Lung microvascular endothelial cell (primary cell): ENCODE measurements around the gene HCN2. TPM values are rescaled to one million over a fixed set of nuclear protein-coding genes. Genes with fewer than 3 reads are reported as not detected.
"Not testable (repeated sequence)": the region's sequence is repeated elsewhere in the genome, so short reads cannot be mapped to it uniquely, and the experiment has no call there.

Experiments used
- DNase-seq, 2 donors: peaks; one replicate each; pipeline versions ENCODE4 v3.0.0 to v3.0.0-alpha.2; 2010; ENCODE audit warnings: low read depth in 2 of 2
- total RNA-seq: library from RNA; depleted of rRNA; stranded (reverse); fragments of >200 nt; gene quantifications from 2 replicates; pipeline ENCODE4 v1.2.1, GENCODE V29; 2014

HCN2 gene
- total RNA-seq, 1 donor from 2014 or later, result 0.40 TPM

DNA sequence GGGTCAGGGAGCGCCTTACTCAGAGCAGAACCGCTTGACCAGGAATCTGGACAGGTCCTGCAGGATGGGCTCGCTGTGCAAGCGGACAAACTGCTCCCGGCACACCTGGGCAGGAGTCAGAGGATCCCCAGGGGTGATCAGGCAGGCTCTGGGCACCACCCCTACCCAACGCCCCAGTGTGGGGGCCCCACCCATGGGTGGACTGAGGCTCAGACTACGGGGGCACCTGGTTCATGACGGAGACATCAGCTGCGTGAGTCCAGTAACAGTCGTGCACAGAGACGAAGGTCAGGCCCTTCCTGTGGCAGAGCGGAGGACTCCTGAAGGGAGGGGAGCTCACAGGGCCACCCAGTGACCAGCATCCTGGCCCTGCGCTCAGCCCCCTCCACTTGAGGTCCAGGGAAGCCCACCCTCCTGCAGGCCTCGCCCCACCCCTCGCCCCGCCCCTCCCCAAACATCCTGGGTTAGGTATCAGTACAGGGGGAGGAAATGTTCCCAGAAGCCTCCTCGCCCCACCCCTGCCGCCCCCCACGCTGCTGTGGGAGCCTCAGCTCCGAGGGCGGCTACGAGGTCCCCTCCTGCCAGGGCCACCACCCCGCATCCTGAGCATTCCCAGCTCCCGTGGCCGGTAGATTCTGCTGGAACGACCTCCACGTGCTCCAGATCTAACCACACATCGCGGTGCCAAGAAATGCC, 28.0 kb downstream of the HCN2 start:
- no peak for DNase-seq

DNA sequence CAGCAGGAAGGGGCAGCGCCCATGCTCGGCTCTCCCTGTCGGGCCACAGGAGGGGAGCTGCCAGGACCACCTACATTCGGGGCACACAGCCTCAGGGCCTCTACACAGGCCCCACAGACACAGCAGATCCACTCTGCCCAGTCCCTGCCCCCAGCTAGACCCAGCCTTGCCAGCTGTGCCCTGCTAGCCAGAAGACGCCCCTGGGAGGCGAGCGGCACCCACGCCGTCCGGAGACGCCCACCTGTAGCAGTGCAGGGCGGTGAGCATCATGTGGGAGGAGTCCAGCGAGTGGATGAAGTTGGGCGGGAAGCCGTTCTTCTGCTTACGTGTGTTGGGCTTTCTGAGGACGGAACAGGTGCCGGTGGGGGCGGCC, 28.6 kb downstream of the HCN2 start:
- DNase-seq, result no peak

DNA sequence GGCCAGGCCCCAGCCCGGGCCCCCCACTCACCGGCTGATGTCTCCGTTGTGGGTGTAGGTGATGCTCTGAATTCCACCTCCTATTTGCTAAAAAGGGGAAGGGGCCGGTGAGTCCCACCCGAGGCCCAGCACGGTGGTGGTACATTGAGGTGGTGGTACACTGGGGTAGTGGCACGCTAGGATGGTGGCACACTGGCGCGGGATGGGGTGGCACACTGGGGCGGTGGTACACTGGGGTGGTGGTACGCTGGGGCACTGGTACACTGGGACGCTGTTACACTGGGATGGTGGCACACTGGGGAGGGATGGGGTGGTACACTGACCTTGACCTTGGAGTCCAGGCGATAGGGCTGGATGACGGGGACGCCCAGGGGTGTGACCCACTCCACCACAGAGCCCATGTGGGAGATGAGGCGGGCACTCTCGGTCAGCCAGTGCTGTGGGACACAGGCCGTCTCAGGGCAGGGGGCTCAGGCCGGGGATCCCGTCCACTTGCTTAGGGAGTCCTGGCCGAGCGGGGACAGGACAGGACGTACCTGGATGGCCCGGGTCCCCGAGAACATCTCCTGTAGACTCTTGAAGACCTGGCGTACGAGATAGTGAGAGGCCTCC, 29.1 kb downstream of the HCN2 start:
- no peak for DNase-seq

DNA sequence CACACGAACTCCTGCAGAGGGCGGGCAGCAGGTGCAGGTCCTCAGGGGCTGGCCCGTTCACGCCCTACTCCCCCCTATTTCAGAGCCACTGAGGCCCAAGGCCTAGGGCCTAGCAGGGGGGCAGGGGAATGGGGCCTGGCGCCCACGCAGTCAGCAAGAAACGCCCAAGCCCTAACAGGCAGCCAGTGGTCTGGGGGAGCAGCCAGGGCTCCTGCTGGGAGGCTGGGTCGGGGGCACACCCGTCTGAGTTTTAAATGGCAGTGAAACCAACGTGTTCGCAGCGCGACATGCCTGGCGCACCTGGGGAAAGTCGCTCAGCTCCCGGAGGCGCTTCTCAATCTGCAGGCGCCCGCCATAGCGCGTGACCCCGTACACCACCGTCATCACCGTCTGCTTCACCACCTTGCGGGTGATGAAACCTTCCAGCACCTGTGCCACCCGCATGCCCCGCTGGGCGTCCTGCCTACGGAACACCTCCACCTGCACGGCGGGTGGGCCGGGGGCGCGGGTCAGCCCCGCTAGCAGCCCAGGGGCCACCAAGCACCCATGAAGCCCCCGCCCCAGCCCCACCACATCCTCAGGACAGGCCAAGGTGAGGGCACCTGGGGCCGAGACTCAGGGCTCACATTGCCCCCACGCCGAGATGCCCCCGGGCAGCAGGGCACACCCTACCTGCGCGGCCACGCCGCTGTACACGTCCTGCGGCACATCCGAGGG, 29.8 kb downstream of the HCN2 start:
- no peak for DNase-seq

DNA sequence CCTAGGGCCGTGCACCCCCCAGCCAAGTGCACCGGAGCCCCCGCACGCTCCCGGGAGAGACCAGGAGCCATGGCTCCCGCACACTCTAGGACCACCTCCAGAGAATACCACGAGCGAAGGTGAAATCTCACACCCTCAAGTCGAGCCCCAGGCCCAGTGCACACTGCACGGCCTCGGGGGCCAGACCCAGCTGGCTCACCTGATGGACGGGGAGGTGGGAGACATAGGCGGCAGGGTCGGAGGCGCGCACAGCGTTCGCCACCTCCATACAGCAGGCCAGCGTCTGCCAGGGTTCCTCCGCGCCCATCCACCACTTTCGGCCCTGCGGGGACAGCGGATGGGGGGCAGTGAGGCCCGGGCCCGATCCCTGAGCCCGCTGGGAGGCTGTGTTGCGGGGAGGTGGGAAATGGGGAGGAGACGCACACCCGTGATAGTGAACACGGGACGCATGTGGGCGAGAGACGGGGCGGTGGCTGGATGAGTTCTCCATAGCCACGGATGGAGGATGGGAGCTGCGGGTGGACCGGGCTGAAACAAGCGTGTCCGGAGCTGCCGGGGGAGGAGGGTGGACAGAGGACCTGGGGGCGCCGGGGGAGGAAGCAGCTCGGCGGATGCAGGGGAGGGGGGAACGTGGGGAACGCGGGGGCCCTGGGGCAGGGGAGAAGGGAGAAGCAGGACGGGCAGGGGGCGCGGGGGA, 30.6 kb downstream of the HCN2 start:
- DNase-seq, result no peak

DNA sequence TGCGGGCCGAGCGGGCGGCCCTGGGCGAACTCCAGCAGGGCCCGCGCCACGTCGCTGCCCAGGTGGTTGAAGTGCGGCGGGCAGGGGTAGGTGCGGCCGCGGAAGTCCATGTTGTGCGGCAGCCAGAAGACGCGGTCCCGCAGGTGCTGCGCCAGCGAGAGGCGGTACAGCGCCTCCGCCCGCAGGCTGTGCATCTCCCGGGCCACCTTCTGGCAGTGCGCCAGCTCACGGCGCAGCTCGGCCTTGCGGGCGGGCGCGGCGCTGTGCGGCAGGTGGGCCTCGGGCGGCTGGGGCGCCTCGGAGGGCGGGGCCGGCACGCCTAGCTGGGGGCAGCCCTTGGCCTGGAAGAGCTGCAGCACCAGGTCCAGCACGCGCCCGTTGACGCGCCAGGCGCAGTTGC, 31.5 kb downstream of the HCN2 start:
- not testable (repeated sequence) for DNase-seq

DNA sequence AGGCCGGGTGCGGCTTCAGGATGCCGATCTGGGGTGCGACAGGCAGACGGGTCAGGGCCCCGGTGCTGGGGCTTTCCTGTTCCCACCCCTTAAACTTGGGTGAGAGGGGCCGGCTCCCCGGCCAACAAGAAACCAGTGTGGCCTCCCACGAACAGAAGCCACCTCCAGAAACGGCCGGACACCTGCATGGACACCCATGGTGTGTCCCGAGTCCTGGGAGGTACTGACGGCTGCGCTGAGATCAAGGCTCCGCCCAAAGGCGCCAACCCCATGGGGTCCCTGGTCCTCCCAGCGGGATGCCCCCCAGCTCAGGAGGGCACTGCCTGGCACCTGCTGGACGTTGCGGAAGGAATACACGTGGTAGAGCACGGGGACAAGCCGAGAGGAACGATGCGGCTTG, 32.1 kb downstream of the HCN2 start:
- no peak for DNase-seq

DNA sequence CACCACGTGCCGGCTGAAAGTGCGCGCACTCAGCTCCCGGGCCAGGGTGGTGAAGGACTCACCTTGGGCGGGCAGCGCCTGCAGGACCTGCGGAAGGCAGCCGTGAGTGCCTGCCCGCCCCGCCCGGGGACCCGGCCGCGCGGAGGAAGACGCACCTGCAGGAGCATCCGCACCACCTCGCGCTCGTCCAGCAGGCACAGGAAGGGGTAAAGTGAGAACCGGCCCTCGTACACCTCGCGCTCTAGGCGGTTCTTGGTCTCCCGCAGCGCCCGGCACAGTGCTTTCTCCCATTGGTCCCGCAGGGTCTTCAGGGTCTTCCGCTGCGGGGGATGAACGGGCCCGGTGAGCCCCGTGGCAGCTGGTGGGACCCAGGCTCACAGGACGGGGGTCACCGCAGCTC, 33.0 kb downstream of the HCN2 start:
- no peak for DNase-seq

DNA sequence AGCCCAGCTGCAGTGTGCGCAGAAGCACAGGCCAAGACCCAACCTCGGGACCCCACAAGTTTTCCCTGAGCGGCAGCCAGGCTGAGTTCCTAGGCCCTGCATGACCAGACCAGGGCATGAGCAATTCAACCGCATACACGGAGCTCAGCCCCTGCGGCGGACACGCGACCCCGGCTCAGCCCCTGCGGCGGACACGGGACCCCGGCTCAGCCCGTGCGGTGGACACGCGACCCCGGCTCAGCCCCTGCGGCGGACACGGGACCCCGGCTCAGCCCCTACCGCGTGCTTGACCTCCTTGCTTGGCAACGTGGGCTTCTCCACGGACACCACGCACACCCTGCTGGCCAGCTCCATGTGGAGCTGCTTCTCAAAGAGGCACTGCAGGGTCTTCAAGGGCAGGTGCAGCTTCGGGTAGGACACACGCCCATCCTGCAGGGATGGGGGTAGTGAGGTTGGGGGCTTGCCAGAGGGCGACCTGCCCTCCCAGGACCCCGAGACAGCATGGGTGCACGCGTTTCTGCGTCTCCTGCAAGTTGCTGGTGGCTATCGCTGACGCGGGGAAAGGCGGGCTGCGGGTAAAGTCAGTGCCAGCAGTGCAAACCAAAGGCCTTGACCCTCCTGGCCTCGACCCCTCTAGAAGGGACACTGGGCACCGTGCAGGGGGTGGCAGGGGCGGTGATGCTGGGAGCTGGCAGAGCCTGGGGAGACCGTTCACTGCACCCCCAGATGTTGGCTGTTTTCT, 33.7 kb downstream of the HCN2 start:
- no peak for DNase-seq

DNA sequence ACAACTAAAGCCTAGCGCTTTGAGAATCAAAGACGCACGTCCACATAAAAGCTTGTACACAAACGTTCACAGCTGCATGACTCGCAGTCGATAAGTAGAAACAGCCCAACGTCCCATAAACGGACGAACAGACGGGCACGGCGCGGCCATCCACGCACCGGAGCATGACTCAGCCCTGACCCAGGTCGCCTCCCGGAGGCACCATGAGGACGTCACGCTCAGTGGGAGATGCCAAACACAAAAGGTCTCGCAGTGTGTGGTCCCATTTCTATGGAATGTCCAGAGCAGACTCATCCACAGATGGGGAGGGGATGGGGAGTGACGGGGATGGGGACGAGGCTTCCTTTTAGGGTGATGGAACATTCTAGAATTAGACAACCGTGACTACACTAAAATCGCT, 34.3 kb downstream of the HCN2 start:
- DNase-seq, result peak; percentile 47 to 59

DNA sequence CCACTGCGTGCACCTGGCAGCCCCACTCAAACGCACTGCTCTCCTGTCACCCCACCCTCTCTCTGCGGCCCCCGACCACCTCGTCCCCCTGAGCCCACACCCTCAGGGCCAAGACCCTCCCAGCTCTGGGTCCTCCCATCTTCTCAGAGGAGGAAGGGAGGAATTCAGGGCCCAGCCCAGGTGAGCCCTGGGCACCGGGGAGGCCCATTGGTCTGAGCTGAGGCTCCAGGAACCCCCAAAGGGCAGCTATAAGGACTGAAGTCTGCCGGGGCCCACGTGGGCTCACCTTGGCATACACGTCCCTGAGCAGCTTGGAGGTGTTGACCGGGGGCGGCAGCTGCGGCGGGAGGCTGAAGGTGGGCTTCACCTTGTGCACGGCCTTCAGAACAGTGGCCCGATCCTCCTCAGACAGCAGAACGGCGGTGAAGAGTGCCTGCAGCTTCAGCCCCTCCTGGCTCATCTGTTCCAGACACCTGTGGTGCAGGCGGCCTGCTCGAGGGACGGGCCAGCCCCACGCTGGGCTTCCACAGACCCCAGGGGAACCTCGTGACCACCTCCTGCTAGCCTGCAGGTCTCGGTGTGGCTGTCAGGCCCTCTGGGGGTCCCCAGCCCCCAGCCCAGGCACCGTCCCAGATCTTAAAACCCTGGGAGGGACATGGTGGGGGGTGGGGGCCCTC, 34.9 kb downstream of the HCN2 start:
- DNase-seq, result no peak

DNA sequence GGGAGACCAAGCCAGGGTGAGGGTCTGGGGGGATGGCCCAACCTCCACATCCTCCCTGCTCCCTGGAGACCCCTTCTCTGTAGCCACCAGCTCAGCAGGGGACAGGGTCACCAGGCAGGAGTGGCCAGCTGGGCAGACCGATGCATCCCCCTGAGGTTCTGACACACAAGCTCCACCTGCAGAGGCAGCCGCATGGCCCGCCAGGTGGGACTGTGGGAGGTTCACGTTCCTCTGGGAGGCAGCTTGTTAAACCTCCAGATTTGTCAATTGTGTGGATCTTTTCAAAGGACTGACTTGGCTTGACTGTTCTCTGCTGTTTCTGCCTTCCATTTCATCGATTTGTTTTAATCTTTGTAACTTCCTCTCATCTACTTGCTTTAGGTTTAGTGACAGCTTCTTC, 35.6 kb downstream of the HCN2 start:
- DNase-seq, result no peak

DNA sequence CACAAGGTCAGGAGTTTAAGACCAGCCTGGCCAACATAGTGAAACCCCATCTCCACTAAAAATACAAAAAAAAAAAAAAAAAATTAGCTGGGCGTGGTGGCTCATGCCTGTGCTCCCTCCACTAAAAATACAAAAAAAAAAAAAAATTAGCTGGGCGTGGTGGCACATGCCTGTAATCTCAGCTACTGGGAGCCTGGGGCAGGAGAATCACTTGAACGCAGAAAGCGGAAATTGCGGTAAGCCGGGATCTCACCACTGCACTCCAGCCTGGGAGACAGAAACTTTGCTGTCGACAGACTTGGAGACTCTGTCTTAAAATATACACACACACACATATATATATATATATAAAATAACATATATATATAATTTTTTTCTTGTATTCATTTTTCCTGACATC, 36.9 kb downstream of the HCN2 start:
- not testable (repeated sequence) for DNase-seq

DNA sequence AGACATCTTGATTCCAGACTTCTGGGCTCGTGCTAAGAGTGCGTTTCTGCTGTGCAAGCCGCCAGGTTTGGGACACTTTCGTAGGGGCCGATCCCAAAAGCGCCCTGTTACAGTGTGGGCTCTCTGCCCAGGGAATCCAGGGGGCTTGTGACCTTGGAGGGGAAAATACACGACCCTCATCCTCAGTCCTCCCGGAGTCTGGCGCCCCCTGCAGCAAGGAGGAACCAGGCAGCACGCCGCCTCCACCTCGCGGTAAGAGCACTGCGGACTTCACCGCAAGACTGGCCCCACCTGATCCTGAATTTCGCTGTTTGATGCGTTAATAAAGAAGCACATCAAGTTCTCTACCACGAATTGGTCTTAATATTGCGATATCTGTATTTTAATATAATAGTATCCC, 38.5 kb downstream of the HCN2 start:
- peak in 1 of 2 donors; percentile 19 for DNase-seq

DNA sequence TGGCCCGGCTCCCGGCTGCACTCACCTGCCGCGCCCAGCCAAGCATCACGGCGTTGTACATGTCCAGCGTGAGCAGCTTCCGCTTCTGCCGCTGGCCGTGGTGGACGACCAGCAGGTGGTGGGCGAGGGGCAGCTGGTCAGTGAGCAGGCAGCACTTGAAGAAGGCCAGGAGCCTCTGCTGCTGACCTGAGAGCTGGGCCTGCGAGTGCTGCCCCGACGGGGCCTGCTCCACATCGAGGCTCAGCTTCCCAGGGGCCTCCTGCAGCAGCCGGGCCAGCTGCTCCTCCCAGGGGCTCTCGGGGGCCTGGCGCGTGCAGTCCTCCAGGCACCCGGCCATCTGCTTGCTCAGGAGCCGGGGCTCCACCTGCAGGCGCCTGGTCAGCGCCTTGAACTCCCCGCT, 39.8 kb downstream of the HCN2 start:
- DNase-seq, result not testable (repeated sequence)

DNA sequence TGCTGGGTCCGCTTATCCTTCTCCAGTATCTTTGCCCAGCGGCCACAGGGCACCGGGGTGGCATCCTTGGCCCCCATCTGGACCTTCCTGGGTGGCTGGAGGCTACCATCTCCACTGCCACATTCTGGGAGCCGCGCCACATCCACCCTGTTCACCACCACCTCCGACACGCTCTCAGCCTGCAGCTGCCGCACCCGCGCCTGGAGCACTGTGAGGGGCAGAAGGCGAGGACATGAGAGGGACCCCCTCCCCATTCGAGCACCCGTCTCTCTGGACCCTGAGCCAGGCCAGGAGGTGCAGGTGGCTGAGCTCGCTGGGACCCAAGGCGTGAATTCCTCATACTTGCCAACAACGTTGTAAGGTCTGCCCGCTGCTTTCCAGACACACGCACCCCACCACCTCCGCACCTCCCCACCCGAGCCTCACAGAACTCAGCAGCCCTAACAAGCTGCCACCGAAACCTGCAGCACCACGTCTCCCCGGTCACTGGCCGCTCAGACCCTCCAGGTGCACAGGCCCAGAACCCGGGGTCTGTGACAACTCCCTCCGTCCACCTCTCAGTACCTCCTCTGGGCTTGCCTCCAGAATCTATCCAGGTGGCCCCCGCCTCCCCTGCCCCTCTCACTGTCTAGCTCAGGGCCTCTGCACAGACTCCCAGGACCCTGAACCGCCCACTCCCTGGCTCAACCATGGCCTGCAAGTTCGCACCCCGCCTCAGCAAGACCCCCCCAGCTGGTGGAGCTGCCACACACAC, 40.5 kb downstream of the HCN2 start:
- DNase-seq, result no peak

DNA sequence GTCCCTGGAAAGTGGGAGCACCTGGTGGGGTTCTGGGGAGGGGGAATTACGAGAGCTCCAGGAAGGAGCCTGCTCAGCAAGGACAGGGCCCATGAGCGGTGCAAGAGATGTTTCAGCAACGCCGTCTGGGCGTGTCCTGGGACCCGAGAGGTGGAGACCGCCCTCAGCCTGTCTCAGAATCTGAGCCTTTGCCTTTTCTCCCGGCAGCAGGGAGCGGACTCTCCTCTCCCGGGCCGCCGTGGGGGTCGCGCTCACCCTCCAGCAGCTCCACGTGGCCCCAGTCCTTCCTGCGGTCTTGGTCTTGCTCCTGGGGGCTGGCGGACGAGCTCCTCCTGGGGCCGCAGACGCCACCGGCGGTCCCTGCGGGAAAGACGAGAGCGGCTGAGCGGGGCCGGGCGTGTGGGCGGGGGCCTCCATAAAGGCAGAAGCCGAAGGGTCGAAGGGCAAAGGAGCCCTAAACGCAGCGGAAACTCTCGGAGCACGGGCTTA, 42.9 kb downstream of the HCN2 start:
- peak; percentile 22 to 30 for DNase-seq

DNA sequence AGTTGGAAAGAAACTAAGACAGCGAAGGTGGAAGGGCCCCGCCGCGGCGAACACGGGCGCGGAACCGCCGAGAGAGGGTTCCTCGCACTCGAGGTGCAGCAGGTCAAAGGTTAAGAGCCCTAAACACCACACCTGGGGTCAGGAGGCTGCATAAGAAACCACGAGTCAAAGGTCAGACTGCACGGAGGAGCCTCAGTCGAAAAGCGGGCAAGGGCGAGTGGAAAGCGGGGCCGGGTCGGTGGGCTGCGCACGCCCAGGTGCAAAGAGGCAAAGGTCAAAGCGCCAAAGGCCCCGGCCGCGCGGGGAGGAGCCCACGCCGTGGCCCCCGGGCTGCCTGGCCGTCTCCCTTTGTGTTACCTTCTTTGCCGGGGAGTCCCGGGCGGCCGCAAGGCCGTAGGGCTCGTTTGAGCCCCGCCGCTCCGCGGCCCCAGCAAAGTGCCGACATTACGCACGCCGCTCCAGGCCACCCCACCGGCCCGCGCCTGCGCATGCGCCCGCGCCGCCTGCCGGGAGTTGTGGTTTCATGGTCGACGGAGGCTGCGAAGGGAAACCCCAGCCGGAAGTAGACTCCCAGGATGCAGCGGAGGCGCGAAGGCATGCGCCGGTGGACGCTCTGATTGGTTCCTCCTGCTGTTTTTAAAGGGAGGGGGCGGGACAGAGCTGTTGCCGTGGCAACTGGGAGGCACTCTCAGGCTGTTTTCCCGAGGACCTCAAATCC, 43.5 kb downstream of the HCN2 start, which contains the start of gene POLRMT:
TSS of gene POLRMT (minus strand) at position 470 of the 718 bp plus-strand sequence. CDS start at position 445, 25 bp downstream.
- peak; percentile 98 to 99 for DNase-seq
